Measurements from ENCODE around the gene SNRPA. TPM values are rescaled to one million over a fixed set of nuclear protein-coding genes. Genes with fewer than 3 reads are reported as not detected.

The SNRPA gene
- total RNA-seq, 1 experiment from 2014 or later: 160 TPM

- no peak overlapping the region for H3K27ac Mint-ChIP-seq (ENCODE audit: low read depth, unreplicated experiment)
Measured at GRCh38 chr19:40785526-40785925, 34.5 kb downstream of the SNRPA start.

DNA sequence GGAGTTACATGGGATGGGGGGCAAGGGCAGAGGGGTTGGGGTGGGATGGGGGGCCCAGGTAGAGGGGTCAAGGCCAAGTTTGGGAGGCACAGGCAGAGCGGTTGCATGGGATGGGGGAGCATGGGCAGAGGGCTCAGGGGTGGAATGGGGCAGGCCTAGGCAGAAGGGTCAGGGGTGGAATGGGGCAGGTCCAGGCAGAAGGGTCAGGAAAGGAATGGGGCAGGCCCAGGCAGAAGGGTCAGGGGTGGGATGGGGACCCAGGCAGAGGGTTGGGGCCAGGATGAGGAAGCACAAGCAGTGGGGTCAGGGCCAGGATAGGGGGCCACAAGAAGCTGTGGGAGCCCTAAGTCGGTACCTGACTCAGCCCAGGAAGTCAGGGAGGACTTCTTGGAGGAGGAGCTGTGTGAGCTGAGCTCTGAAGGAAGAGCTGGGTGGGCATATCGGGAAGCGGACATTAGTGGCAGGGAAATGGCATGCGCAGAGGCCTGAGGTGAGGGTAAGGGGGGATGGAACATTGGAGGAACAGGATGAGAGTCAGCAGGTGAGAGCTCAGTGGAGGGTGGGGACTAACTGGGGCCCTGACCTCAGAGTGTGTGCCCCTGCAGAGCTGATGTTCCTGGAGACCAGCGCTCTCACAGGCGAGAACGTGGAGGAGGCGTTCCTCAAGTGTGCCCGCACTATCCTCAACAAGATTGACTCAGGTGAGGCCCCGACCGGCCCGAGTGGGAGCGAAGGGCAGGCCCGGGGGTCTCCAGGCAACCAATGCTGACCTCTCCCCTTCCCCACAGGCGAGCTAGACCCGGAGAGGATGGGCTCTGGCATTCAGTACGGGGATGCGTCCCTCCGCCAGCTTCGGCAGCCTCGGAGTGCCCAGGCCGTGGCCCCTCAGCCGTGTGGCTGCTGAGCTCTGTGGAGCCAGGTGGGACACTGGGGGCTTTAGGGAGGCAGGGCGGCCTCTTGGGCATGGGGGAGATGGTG lies 35.3 kb downstream of the SNRPA start:
- POLR2A ChIA-PET: interaction anchor here (1.5 kb wide), 2 partner anchors 8 to 12 kb away, joined by 5 to 7 read pairs; partner anchors contain the start of genes EGLN2 and RAB4B
- no TSS peak for BruUV-seq (replicated peaks)
- Mint-ChIP-seq H3K36me3 (ENCODE audit: insufficient read depth, unreplicated experiment) (peaks cover 11% of the 10 kb centered on the region), H3K9me3 (ENCODE audit: unreplicated experiment) (no peaks in the 10 kb centered on the region), H3K4me1 (ENCODE audit: insufficient read depth, unreplicated experiment) (peaks cover 2% of the 10 kb centered on the region), H3K27me3 (ENCODE audit: insufficient read depth, unreplicated experiment) (no peaks in the 10 kb centered on the region), H3K27ac (ENCODE audit: low read depth, unreplicated experiment) (no peak overlapping the region), H3K4me3 (ENCODE audit: unreplicated experiment) (no peak overlapping the region)
- TF ChIP-seq CTCF (IDR thresholded peaks at IDR 0.05; ENCODE audit: unreplicated experiment): no peak
- intact Hi-C loops (cut with micrococcal nuclease): no loop called here
- no peak for DNase-seq (ENCODE audit: unreplicated experiment)
- CTCF ChIA-PET: interaction anchor here (1.1 kb wide), 1 partner anchor 9 kb away, joined by 4 read pairs; no protein-coding TSS in a partner anchor

More at GRCh38 chr19:40785526-40785925, 34.5 kb downstream of the SNRPA start:
- Mint-ChIP-seq H3K36me3 (ENCODE audit: insufficient read depth, unreplicated experiment) (peaks cover 7% of the 10 kb centered on the region), H3K4me1 (ENCODE audit: insufficient read depth, unreplicated experiment) (peaks cover 6% of the 10 kb centered on the region), H3K4me3 (ENCODE audit: unreplicated experiment) (no peak overlapping the region), H3K9me3 (ENCODE audit: unreplicated experiment) (no peaks in the 10 kb centered on the region), H3K27me3 (ENCODE audit: insufficient read depth, unreplicated experiment) (no peaks in the 10 kb centered on the region)
- ChIA-PET CTCF (interaction anchor here (0.6 kb wide), 1 partner anchor 33 kb away, joined by 3 read pairs; no protein-coding TSS in a partner anchor), POLR2A (interaction anchor here (0.6 kb wide), 1 partner anchor 204 kb away, joined by 5 read pairs; no protein-coding TSS in a partner anchor)
- DNase-seq (ENCODE audit: unreplicated experiment): no peak
- intact Hi-C loops (cut with micrococcal nuclease): no loop called here
- no TSS peak for BruUV-seq (replicated peaks)
- no peak for TF ChIP-seq CTCF (IDR thresholded peaks at IDR 0.05; ENCODE audit: unreplicated experiment)

GRCh38 chr19:40791349-40791748 lies 40.3 kb downstream of the SNRPA start:
- no peak for DNase-seq (ENCODE audit: unreplicated experiment)
- Mint-ChIP-seq H3K27me3 (ENCODE audit: insufficient read depth, unreplicated experiment) (no peaks in the 10 kb centered on the region), H3K27ac (ENCODE audit: low read depth, unreplicated experiment) (no peak overlapping the region), H3K36me3 (ENCODE audit: insufficient read depth, unreplicated experiment) (peaks cover 12% of the 10 kb centered on the region), H3K4me1 (ENCODE audit: insufficient read depth, unreplicated experiment) (peaks cover 14% of the 10 kb centered on the region), H3K9me3 (ENCODE audit: unreplicated experiment) (no peaks in the 10 kb centered on the region), H3K4me3 (ENCODE audit: unreplicated experiment) (no peak overlapping the region)
- intact Hi-C loops (cut with micrococcal nuclease): no loop called here
- ChIA-PET CTCF (interaction anchor here (0.7 kb wide), 1 partner anchor 1301 kb away, joined by 3 read pairs; no protein-coding TSS in a partner anchor), POLR2A (interaction anchor here (2.8 kb wide), 1 partner anchor 14 kb away, joined by 15 read pairs; the partner anchor contains the start of gene RAB4B)
- TF ChIP-seq CTCF (IDR thresholded peaks at IDR 0.05; ENCODE audit: unreplicated experiment): no peak
- BruUV-seq (replicated peaks): no TSS peak

DNA sequence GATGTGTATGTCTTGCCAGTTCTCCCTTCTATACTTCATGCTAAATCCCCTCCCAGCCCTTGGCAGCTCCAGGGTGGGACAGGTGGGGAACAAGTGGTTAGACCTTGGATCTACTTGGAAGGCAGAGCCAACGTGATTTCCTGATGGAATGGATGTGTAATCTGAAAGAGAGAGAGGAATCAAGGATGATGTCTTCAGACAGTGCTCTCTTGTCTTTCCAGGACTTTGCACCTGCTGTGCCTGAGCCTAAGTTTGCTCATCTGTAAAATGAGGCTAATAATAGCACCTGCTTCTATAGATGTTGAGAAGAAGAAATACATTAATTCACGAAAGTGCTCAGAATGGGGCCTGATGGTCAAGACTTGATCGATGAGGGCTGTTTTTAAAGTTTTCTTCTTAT lies 41.0 kb downstream of the SNRPA start:
- H3K27ac Mint-ChIP-seq (ENCODE audit: low read depth, unreplicated experiment): peak overlapping the region; percentile 54
- H3K27me3 Mint-ChIP-seq (ENCODE audit: insufficient read depth, unreplicated experiment): no peaks in the 10 kb centered on the region
- H3K4me1 Mint-ChIP-seq (ENCODE audit: insufficient read depth, unreplicated experiment): peaks cover 14% of the 10 kb centered on the region
- H3K4me3 Mint-ChIP-seq (ENCODE audit: unreplicated experiment): no peak overlapping the region
- H3K9me3 Mint-ChIP-seq (ENCODE audit: unreplicated experiment): no peaks in the 10 kb centered on the region
- intact Hi-C loops (cut with micrococcal nuclease): no loop called here
- H3K36me3 Mint-ChIP-seq (ENCODE audit: insufficient read depth, unreplicated experiment): peaks cover 12% of the 10 kb centered on the region
- ChIA-PET CTCF (interaction anchor here (0.7 to 1.0 kb wide), 2 partner anchors 129 to 1300 kb away, joined by 3 to 5 read pairs; no protein-coding TSS in a partner anchor), POLR2A (interaction anchor here (0.6 to 2.8 kb wide), 3 partner anchors 14 to 188 kb away, joined by 3 to 15 read pairs (median 4); partner anchors contain the start of genes ACTMAP and RAB4B)
- DNase-seq (ENCODE audit: unreplicated experiment): no peak
- BruUV-seq (replicated peaks): no TSS peak
- no peak for TF ChIP-seq CTCF (IDR thresholded peaks at IDR 0.05; ENCODE audit: unreplicated experiment)

All from MCF 10A (cell line).